ENCODE results near the gene PLD1.

PLD1 gene

DNA sequence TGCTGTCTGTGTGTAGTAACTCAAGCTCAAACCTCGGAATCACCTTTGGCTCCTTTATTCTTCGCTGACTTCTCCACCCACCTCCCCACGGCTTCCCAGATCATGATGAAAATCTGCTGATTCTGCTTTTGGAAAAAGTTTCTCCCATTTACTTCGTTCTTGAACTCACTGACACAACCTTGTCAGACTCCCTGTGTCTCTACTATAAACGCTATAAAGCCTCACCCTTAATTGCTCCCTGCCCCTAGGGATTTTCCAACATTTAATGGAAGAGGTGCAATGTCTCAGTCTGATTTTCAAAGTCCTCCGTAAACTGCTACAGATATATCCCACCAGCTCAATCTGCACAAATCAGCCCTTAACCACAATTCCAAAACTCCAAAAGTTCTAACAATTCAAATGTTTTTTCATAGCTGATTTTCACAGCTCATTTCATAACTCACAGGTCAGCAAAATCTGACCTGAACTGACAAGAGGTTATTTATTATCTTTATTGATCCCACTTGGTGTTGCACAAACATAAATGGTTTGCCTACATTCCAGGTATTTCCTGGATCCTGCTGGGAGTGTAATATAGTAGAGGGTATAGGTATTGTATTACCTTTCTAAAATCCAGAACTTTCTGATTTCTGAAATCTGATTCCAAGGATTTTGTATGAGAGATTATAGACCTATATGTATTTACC, 129.4 kb downstream of the PLD1 start:
- TF ChIP-seq, protein P1, sequence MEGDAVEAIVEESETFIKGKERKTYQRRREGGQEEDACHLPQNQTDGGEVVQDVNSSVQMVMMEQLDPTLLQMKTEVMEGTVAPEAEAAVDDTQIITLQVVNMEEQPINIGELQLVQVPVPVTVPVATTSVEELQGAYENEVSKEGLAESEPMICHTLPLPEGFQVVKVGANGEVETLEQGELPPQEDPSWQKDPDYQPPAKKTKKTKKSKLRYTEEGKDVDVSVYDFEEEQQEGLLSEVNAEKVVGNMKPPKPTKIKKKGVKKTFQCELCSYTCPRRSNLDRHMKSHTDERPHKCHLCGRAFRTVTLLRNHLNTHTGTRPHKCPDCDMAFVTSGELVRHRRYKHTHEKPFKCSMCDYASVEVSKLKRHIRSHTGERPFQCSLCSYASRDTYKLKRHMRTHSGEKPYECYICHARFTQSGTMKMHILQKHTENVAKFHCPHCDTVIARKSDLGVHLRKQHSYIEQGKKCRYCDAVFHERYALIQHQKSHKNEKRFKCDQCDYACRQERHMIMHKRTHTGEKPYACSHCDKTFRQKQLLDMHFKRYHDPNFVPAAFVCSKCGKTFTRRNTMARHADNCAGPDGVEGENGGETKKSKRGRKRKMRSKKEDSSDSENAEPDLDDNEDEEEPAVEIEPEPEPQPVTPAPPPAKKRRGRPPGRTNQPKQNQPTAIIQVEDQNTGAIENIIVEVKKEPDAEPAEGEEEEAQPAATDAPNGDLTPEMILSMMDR (IDR thresholded peaks at IDR 0.05; ENCODE audit: insufficient read depth, low read length, poor library complexity, severe bottlenecking) = no peak
- H3K4me3 ChIP-seq (replicated peaks; ENCODE audit: low read depth, low read length) = no peak overlapping the region
- no peak for DNase-seq (ENCODE audit: extremely low read depth, insufficient read length)
- no peaks in the 10 kb centered on the region for H3K27me3 ChIP-seq (replicated peaks; ENCODE audit: control insufficient read depth, insufficient read depth, low read length)
- H3K36me3 ChIP-seq (ENCODE audit: control insufficient read depth, insufficient read depth, low read length) = no peaks in the 10 kb centered on the region

DNA sequence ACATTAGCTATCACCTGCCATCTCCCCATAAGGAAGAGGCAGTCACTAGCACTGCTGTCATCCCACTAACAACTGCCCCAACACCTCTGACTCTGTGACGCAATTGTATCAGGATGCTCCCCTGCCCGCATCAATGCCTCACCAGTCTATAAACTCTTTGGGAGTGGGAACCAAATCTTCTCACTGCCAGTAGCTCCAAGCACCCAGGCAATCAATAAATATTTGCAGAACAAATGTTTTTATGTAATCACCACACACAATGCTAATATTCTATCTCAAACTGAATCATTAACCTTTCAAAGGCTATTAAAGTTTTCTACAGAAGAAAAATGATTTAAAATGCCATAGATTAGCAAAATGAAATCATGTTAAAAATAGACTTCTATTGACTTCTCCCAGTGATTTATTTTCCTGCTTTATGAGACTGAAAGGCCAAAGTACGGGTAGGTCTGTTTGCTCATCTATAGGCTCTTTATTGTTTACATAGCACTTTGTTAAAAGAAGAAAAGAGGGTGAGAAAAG, 131.3 kb downstream of the PLD1 start:
- TF ChIP-seq, protein P1 (IDR thresholded peaks at IDR 0.05; ENCODE audit: insufficient read depth, low read length, poor library complexity, severe bottlenecking) = no peak
- Histone ChIP-seq H3K36me3 (ENCODE audit: control insufficient read depth, insufficient read depth, low read length) (no peaks in the 10 kb centered on the region), H3K4me3 (replicated peaks; ENCODE audit: low read depth, low read length) (no peak overlapping the region), H3K27me3 (replicated peaks; ENCODE audit: control insufficient read depth, insufficient read depth, low read length) (no peaks in the 10 kb centered on the region)
- DNase-seq (ENCODE audit: extremely low read depth, insufficient read length) = no peak

DNA sequence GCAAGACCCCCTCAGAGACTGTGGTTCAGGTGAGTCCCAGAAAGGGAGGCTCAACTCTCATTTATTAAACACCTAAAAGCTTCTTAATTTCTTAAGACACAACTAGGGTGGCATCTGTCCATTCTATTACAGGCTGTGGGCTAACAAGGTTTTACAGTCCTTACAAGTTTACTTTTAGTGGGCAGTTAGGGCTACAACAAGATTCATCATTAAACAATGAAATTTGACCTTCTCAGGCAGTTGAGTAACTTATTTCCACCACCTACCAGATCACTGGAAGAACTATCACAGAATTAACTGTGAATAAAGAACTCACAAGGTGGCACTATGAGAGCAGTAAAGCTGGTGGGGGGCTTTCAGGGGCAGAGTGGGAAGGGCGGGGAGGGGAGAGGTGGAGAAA, 132.6 kb downstream of the PLD1 start:
- TF ChIP-seq, protein P1 (IDR thresholded peaks at IDR 0.05; ENCODE audit: insufficient read depth, low read length, poor library complexity, severe bottlenecking) = no peak
- H3K4me3 ChIP-seq (replicated peaks; ENCODE audit: low read depth, low read length) = no peak overlapping the region
- no peaks in the 10 kb centered on the region for H3K36me3 ChIP-seq (ENCODE audit: control insufficient read depth, insufficient read depth, low read length)
- no peak for DNase-seq (ENCODE audit: extremely low read depth, insufficient read length)
- no peaks in the 10 kb centered on the region for H3K27me3 ChIP-seq (replicated peaks; ENCODE audit: control insufficient read depth, insufficient read depth, low read length)

DNA sequence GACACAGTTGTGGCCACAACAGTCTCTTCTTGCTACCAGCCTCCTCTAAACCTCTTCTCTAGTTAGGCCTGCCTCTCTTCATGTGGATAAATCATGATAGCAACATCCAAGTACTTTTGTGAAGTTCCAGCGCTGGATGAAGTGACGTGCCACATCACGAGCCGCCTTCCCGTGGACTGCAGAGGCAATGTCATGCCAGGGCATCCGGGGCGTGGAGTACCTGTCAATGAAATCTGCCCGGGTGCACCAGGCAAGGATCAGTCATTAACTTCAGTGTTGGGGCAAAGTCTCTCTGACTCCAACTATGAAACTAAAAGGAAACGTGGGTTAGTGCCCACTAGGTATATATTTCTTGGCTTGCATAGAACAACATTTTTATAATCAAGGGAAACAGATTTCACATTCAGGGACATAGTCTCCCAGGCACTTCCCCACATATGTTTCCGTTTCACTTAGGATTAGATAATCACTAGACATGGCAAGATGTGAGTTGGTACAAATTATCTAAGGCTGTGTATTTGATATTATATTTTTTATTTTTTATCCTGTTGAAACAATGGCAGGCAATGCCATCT, 133.6 kb downstream of the PLD1 start:
- Histone ChIP-seq H3K4me3 (replicated peaks; ENCODE audit: low read depth, low read length) (no peak overlapping the region), H3K36me3 (ENCODE audit: control insufficient read depth, insufficient read depth, low read length) (no peaks in the 10 kb centered on the region; the same call in 1 of the 2 replicates), H3K27me3 (replicated peaks; ENCODE audit: control insufficient read depth, insufficient read depth, low read length) (no peaks in the 10 kb centered on the region)
- DNase-seq (ENCODE audit: extremely low read depth, insufficient read length) = no peak
- TF ChIP-seq, protein P1 (IDR thresholded peaks at IDR 0.05; ENCODE audit: insufficient read depth, low read length, poor library complexity, severe bottlenecking) = no peak

DNA sequence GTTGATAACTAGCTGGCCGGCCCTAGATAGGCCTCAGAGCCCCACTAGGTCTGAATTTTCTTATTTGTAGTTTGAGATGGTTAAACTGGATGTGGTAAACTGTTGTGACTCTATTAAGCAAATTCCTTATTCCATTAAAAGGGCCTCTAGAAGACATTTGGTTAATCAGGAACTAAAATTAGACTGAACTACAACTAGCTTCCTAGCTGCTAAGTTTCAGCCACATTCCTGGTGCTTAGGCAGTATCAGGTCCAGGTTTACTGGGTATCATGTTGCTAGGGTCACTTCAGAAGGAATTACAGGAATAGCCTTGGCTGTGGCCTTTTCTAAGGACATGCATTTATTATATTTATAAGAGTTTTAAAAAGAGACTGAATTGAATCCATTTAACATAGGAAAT, 136.3 kb downstream of the PLD1 start:
- no peak for DNase-seq (ENCODE audit: extremely low read depth, insufficient read length)
- Histone ChIP-seq H3K4me3 (replicated peaks; ENCODE audit: low read depth, low read length) (no peak overlapping the region), H3K27me3 (replicated peaks; ENCODE audit: control insufficient read depth, insufficient read depth, low read length) (no peaks in the 10 kb centered on the region), H3K36me3 (ENCODE audit: control insufficient read depth, insufficient read depth, low read length) (no peaks in the 10 kb centered on the region; the same call in 1 of the 2 replicates)
- TF ChIP-seq, protein P1 (IDR thresholded peaks at IDR 0.05; ENCODE audit: insufficient read depth, low read length, poor library complexity, severe bottlenecking) = no peak

Data from GM06990 (cell line).